IPS-20b (cell line): ENCODE data around the gene PITPNC1.
"Not testable (repeated sequence)": the region's sequence is repeated elsewhere in the genome, so short reads cannot be mapped to it uniquely, and the experiment has no call there.

Source experiments
- H3K27ac ChIP-seq: one replicate; pipeline ENCODE4 v1.5.1; 2013; ENCODE audit warnings: low read length
- H3K27me3 ChIP-seq: 2 replicates; pipeline ENCODE4 v1.6.1; 2013; ENCODE audit warnings: mild to moderate bottlenecking, low read length, inconsistent platforms; ENCODE audit not compliant: insufficient read depth
- H3K36me3 ChIP-seq: 2 replicates; pipeline ENCODE4 v1.6.1; 2013; ENCODE audit warnings: low read depth, mild to moderate bottlenecking, inconsistent platforms, low read length, moderate library complexity; ENCODE audit not compliant: insufficient read depth
- H3K4me1 ChIP-seq: 2 replicates; pipeline ENCODE4 v1.6.1; 2013; ENCODE audit warnings: mild to moderate bottlenecking, control low read depth, inconsistent platforms, low read length, moderate library complexity; ENCODE audit not compliant: insufficient read depth
- H3K4me3 ChIP-seq: 2 replicates; pipeline ENCODE4 v1.5.1; 2013; ENCODE audit warnings: mild to moderate bottlenecking, low read length, inconsistent platforms
- H3K9ac ChIP-seq: 2 replicates; pipeline ENCODE4 v1.6.1; 2013; ENCODE audit warnings: low read depth, mild to moderate bottlenecking, inconsistent platforms, low read length, moderate library complexity
- H3K9me3 ChIP-seq: 2 replicates; pipeline ENCODE4 v1.6.1; 2013; ENCODE audit warnings: mild to moderate bottlenecking, low read depth, low read length, inconsistent platforms; ENCODE audit not compliant: insufficient read depth

Gene PITPNC1

GRCh38 chr17:67645195-67645594 lies 268.1 kb downstream of the PITPNC1 start:
- not testable (repeated sequence) for H3K9ac ChIP-seq, H3K27me3 ChIP-seq, H3K9me3 ChIP-seq, H3K4me1 ChIP-seq, H3K36me3 ChIP-seq, H3K4me3 ChIP-seq, H3K27ac ChIP-seq

- H3K9me3 ChIP-seq, result no peaks in the 10 kb centered on the region
- no peaks in the 10 kb centered on the region for H3K27me3 ChIP-seq
- peaks cover 6% of the 10 kb centered on the region; the same call in 1 of the 2 replicates for H3K4me1 ChIP-seq
- H3K27ac ChIP-seq, result no peak overlapping the region
- H3K36me3 ChIP-seq, result no peaks in the 10 kb centered on the region
- H3K9ac ChIP-seq, result no peak overlapping the region
- no peak overlapping the region for H3K4me3 ChIP-seq
Observed at GRCh38 chr17:67646472-67646871, 269.4 kb downstream of the PITPNC1 start.

- Histone ChIP-seq H3K27me3 (no peaks in the 10 kb centered on the region), H3K4me3 (no peak overlapping the region), H3K36me3 (no peaks in the 10 kb centered on the region), H3K27ac (no peak overlapping the region), H3K9me3 (no peaks in the 10 kb centered on the region), H3K4me1 (peaks cover 6% of the 10 kb centered on the region; the same call in 1 of the 2 replicates), H3K9ac (no peak overlapping the region)
Observed at GRCh38 chr17:67647482-67647881, 270.4 kb downstream of the PITPNC1 start.

GRCh38 chr17:67648032-67648905 lies 271.2 kb downstream of the PITPNC1 start:
- Histone ChIP-seq H3K36me3 (no peaks in the 10 kb centered on the region), H3K4me1 (peaks cover 6% of the 10 kb centered on the region; the same call in 1 of the 2 replicates), H3K4me3 (no peak overlapping the region)

GRCh38 chr17:67648906-67649295 lies 271.8 kb downstream of the PITPNC1 start:
- H3K27ac ChIP-seq, H3K4me1 ChIP-seq: not testable (repeated sequence)

More at GRCh38 chr17:67648032-67648905, 271.2 kb downstream of the PITPNC1 start:
- no peak overlapping the region for H3K9ac ChIP-seq
- H3K27ac ChIP-seq, result no peak overlapping the region
- H3K27me3 ChIP-seq, result no peaks in the 10 kb centered on the region
- H3K9me3 ChIP-seq, result no peaks in the 10 kb centered on the region

GRCh38 chr17:67649891-67650290 lies 272.8 kb downstream of the PITPNC1 start:
- peaks cover 6% of the 10 kb centered on the region; the same call in 1 of the 2 replicates for H3K4me1 ChIP-seq
- H3K27ac ChIP-seq, result no peak overlapping the region
- no peaks in the 10 kb centered on the region for H3K36me3 ChIP-seq
- H3K9ac ChIP-seq, result no peak overlapping the region
- H3K4me3 ChIP-seq, result no peak overlapping the region
- no peaks in the 10 kb centered on the region for H3K27me3 ChIP-seq
- no peaks in the 10 kb centered on the region for H3K9me3 ChIP-seq

More at GRCh38 chr17:67648906-67649295, 271.8 kb downstream of the PITPNC1 start:
- not testable (repeated sequence) for H3K27me3 ChIP-seq, H3K9me3 ChIP-seq, H3K36me3 ChIP-seq, H3K9ac ChIP-seq, H3K4me3 ChIP-seq

GRCh38 chr17:67651218-67651579 lies 274.1 kb downstream of the PITPNC1 start:
- not testable (repeated sequence) for H3K9ac ChIP-seq, H3K4me1 ChIP-seq, H3K27me3 ChIP-seq, H3K9me3 ChIP-seq, H3K36me3 ChIP-seq, H3K27ac ChIP-seq, H3K4me3 ChIP-seq

GRCh38 chr17:67652433-67652832 lies 275.4 kb downstream of the PITPNC1 start:
- Histone ChIP-seq H3K9ac (no peak overlapping the region), H3K27ac (no peak overlapping the region), H3K4me1 (peaks cover 6% of the 10 kb centered on the region; the same call in 1 of the 2 replicates), H3K4me3 (no peak overlapping the region), H3K36me3 (no peaks in the 10 kb centered on the region), H3K9me3 (no peaks in the 10 kb centered on the region), H3K27me3 (no peaks in the 10 kb centered on the region)

GRCh38 chr17:67655478-67656148 lies 278.5 kb downstream of the PITPNC1 start:
- Histone ChIP-seq H3K4me3 (no peak overlapping the region), H3K27me3 (no peaks in the 10 kb centered on the region), H3K27ac (no peak overlapping the region), H3K9me3 (no peaks in the 10 kb centered on the region), H3K9ac (no peak overlapping the region), H3K36me3 (no peaks in the 10 kb centered on the region), H3K4me1 (no peaks in the 10 kb centered on the region)

- H3K36me3 ChIP-seq, result no peaks in the 10 kb centered on the region
Observed at GRCh38 chr17:67656494-67657203, 279.6 kb downstream of the PITPNC1 start.

GRCh38 chr17:67657596-67657995 lies 280.5 kb downstream of the PITPNC1 start:
- no peak overlapping the region for H3K9ac ChIP-seq
- no peaks in the 10 kb centered on the region for H3K27me3 ChIP-seq
- no peaks in the 10 kb centered on the region for H3K36me3 ChIP-seq
- no peaks in the 10 kb centered on the region for H3K9me3 ChIP-seq
- no peak overlapping the region for H3K4me3 ChIP-seq
- no peak overlapping the region for H3K27ac ChIP-seq
- no peaks in the 10 kb centered on the region for H3K4me1 ChIP-seq

More at GRCh38 chr17:67656494-67657203, 279.6 kb downstream of the PITPNC1 start:
- H3K9ac ChIP-seq, result no peak overlapping the region
- no peaks in the 10 kb centered on the region for H3K9me3 ChIP-seq
- no peak overlapping the region for H3K4me3 ChIP-seq
- H3K4me1 ChIP-seq, result no peaks in the 10 kb centered on the region
- no peaks in the 10 kb centered on the region for H3K27me3 ChIP-seq
- H3K27ac ChIP-seq, result no peak overlapping the region
